Measurements from ENCODE around the gene BBS9.

DNA sequence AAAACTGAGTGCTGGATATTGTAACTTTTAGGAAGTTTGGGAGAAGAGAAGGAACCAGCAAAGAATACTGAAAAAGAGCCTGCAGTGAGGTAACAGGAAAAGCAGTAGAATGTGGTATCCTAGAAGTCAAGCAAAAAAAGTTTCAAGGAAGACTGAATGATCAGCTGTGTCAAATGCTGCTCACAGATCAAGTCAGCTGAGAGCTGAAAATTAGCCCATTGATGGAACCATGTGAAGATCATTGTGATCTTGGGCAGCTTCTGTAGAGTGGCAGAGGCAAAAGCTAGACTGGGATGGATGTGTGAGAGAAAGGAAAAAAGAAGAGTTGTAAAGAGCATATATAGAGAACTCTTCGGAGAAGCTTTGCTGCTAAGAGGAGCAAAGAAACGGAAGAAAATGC, 460.5 kb downstream of the BBS9 start:
- TF ChIP-seq CTCF (IDR thresholded peaks at IDR 0.05 in 2 of 3, conservative IDR thresholded peaks at IDR 0.05 in 1 of 3; ENCODE audit: insufficient read depth in 2 of 3, low read depth in 1 of 3, low read length in 3 of 3) = no peak
- TF ChIP-seq NR1H2 (CRISPR knock-in tag; IDR thresholded peaks at IDR 0.05) = no peak
- TF ChIP-seq ZNF3 (CRISPR knock-in tag; IDR thresholded peaks at IDR 0.05) = no peak
- TF ChIP-seq, protein P1, sequence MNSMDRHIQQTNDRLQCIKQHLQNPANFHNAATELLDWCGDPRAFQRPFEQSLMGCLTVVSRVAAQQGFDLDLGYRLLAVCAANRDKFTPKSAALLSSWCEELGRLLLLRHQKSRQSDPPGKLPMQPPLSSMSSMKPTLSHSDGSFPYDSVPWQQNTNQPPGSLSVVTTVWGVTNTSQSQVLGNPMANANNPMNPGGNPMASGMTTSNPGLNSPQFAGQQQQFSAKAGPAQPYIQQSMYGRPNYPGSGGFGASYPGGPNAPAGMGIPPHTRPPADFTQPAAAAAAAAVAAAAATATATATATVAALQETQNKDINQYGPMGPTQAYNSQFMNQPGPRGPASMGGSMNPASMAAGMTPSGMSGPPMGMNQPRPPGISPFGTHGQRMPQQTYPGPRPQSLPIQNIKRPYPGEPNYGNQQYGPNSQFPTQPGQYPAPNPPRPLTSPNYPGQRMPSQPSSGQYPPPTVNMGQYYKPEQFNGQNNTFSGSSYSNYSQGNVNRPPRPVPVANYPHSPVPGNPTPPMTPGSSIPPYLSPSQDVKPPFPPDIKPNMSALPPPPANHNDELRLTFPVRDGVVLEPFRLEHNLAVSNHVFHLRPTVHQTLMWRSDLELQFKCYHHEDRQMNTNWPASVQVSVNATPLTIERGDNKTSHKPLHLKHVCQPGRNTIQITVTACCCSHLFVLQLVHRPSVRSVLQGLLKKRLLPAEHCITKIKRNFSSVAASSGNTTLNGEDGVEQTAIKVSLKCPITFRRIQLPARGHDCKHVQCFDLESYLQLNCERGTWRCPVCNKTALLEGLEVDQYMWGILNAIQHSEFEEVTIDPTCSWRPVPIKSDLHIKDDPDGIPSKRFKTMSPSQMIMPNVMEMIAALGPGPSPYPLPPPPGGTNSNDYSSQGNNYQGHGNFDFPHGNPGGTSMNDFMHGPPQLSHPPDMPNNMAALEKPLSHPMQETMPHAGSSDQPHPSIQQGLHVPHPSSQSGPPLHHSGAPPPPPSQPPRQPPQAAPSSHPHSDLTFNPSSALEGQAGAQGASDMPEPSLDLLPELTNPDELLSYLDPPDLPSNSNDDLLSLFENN (IDR thresholded peaks at IDR 0.05; ENCODE audit: low read depth in 2 of 2, low read length in 2 of 2) = no peak
- TF ChIP-seq MAX (CRISPR knock-in tag; IDR thresholded peaks at IDR 0.05) = no peak
- TF ChIP-seq, protein P2, sequence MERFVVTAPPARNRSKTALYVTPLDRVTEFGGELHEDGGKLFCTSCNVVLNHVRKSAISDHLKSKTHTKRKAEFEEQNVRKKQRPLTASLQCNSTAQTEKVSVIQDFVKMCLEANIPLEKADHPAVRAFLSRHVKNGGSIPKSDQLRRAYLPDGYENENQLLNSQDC (CRISPR knock-in tag; IDR thresholded peaks at IDR 0.05) = no peak
- no peak for TF ChIP-seq MXI1 (IDR thresholded peaks at IDR 0.05; ENCODE audit: low read depth, low read length)
- no peak for TF ChIP-seq GTF3C2 (IDR thresholded peaks at IDR 0.05; ENCODE audit: borderline replicate concordance, extremely low read depth, insufficient read length)
- TF ChIP-seq ZNF175 (CRISPR knock-in tag; IDR thresholded peaks at IDR 0.05; ENCODE audit: low read depth) = no peak
- TF ChIP-seq EGR1 (conservative IDR thresholded peaks at IDR 0.05) = no peak
- TF ChIP-seq SNAPC5 (CRISPR knock-in tag; IDR thresholded peaks at IDR 0.05) = no peak
- TF ChIP-seq, protein P3, sequence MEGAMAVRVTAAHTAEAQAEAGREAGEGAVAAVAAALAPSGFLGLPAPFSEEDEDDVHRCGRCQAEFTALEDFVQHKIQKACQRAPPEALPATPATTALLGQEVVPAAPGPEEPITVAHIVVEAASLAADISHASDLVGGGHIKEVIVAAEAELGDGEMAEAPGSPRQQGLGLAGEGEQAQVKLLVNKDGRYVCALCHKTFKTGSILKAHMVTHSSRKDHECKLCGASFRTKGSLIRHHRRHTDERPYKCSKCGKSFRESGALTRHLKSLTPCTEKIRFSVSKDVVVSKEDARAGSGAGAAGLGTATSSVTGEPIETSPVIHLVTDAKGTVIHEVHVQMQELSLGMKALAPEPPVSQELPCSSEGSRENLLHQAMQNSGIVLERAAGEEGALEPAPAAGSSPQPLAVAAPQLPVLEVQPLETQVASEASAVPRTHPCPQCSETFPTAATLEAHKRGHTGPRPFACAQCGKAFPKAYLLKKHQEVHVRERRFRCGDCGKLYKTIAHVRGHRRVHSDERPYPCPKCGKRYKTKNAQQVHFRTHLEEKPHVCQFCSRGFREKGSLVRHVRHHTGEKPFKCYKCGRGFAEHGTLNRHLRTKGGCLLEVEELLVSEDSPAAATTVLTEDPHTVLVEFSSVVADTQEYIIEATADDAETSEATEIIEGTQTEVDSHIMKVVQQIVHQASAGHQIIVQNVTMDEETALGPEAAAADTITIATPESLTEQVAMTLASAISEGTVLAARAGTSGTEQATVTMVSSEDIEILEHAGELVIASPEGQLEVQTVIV (CRISPR knock-in tag; IDR thresholded peaks at IDR 0.05; ENCODE audit: borderline replicate concordance) = no peak
- TF ChIP-seq CBX1 (IDR thresholded peaks at IDR 0.05; ENCODE audit: low read depth) = no peak
- TF ChIP-seq PRPF4 (IDR thresholded peaks at IDR 0.05; ENCODE audit: insufficient read depth, low read depth, low read length, poor library complexity, severe bottlenecking) = no peak

Data from K562 (cell line).